Skeletal muscle cell (primary cell): Measurements from ENCODE around the gene PLCL1.

ENCODE experiments used
- DNase-seq: peaks from one replicate; pipeline ENCODE4 v3.0.0-alpha.2; 2010; ENCODE audit warnings: low read depth
- H3K4me3 ChIP-seq: 2 replicates; pipeline ENCODE4 v1.5.1; 2011; ENCODE audit warnings: low read depth, mild to moderate bottlenecking, control low read depth, low read length, moderate library complexity

PLCL1 gene

GRCh38 chr2:197877038-197877437, 72.6 kb downstream of the PLCL1 start:
- no peak for DNase-seq
- no peak overlapping the region for H3K4me3 ChIP-seq

GRCh38 chr2:197878792-197879191, 74.4 kb downstream of the PLCL1 start:
- DNase-seq, result peak; percentile 24

GRCh38 chr2:197879812-197880408, 75.5 kb downstream of the PLCL1 start:
- DNase-seq, result no peak
- no peak overlapping the region for H3K4me3 ChIP-seq

More at GRCh38 chr2:197878792-197879191, 74.4 kb downstream of the PLCL1 start:
- H3K4me3 ChIP-seq, result no peak overlapping the region

GRCh38 chr2:197883354-197884032, 79.1 kb downstream of the PLCL1 start:
- DNase-seq, result peak; percentile 42
- no peak overlapping the region for H3K4me3 ChIP-seq

- H3K4me3 ChIP-seq, result no peak overlapping the region
- no peak for DNase-seq
These were observed 79.9 kb downstream of the PLCL1 start for GRCh38 chr2:197884252-197884651.

- H3K4me3 ChIP-seq, result no peak overlapping the region
- DNase-seq, result no peak
These were observed 80.7 kb downstream of the PLCL1 start for GRCh38 chr2:197885126-197885525.

- DNase-seq, result no peak
- H3K4me3 ChIP-seq, result no peak overlapping the region
These were observed 81.2 kb downstream of the PLCL1 start for GRCh38 chr2:197885587-197885986.

- no peak for DNase-seq
- H3K4me3 ChIP-seq, result no peak overlapping the region
These were observed 83.9 kb downstream of the PLCL1 start for GRCh38 chr2:197888321-197888720.

- DNase-seq, result peak; percentile 55
- no peak overlapping the region for H3K4me3 ChIP-seq
These were observed 84.6 kb downstream of the PLCL1 start for GRCh38 chr2:197889041-197889440.

- DNase-seq, result no peak
- no peak overlapping the region for H3K4me3 ChIP-seq
These were observed 85.8 kb downstream of the PLCL1 start for GRCh38 chr2:197890168-197890567.

GRCh38 chr2:197891897-197892442, 87.6 kb downstream of the PLCL1 start:
- H3K4me3 ChIP-seq, result no peak overlapping the region
- DNase-seq, result no peak

GRCh38 chr2:197893403-197894177, 89.2 kb downstream of the PLCL1 start:
- DNase-seq, result no peak
- no peak overlapping the region for H3K4me3 ChIP-seq

- DNase-seq, result no peak
These were observed 90.4 kb downstream of the PLCL1 start for GRCh38 chr2:197894751-197895274.

GRCh38 chr2:197897960-197898678, 93.7 kb downstream of the PLCL1 start:
- H3K4me3 ChIP-seq, result no peak overlapping the region
- DNase-seq, result no peak

More at GRCh38 chr2:197894751-197895274, 90.4 kb downstream of the PLCL1 start:
- no peak overlapping the region for H3K4me3 ChIP-seq

GRCh38 chr2:197904446-197904845, 100.1 kb downstream of the PLCL1 start:
- no peak for DNase-seq
- no peak overlapping the region for H3K4me3 ChIP-seq

GRCh38 chr2:197908156-197908555, 103.8 kb downstream of the PLCL1 start:
- DNase-seq, result no peak
- H3K4me3 ChIP-seq, result no peak overlapping the region

GRCh38 chr2:197908990-197909776, 104.8 kb downstream of the PLCL1 start:
- DNase-seq, result peak; percentile 77
- no peak overlapping the region for H3K4me3 ChIP-seq

- H3K4me3 ChIP-seq, result no peak overlapping the region
- DNase-seq, result no peak
These were observed 107.3 kb downstream of the PLCL1 start for GRCh38 chr2:197911667-197912066.

- no peak for DNase-seq
- no peak overlapping the region for H3K4me3 ChIP-seq
These were observed 108.7 kb downstream of the PLCL1 start for GRCh38 chr2:197913084-197913483.
